ENCODE results near the gene KIF12. TPM values are rescaled to one million over a fixed set of nuclear protein-coding genes. Genes with fewer than 3 reads are reported as not detected.
A peak's percentile ranks its signal among the peaks of the same experiment; 100 is the strongest.

The KIF12 gene
- total and polyA plus RNA-seq, 12 donors: 0.10 to 0.56 (median 0.30) TPM; not detected in 6

DNA sequence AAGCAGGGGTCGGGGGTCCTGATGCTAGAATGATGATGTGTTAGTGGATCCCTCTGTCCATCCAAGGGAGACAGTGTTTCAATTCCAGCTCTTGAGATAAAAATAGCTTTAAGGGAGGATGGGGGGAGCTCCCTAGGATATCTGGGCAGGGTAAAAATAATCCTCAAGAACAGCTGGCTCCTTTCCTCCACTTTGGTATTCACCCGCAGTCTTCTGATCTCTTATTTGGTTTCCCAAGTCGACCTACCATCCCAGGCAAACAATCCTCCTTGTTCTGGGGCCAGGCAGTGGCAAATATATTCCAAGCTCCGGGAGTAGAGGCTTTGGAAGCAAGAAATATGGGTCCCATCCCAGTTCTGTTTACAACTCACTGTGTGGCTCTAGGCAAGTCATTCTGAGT, 41.8 kb upstream of the KIF12 start:
- intact Hi-C loops (cut with DNase I): no loop called here
- no peaks in the 10 kb centered on the region for H3K9me3 ChIP-seq (replicated peaks in 1 of 3)
- H3K4me1 ChIP-seq (replicated peaks in 1 of 2): no peaks in the 10 kb centered on the region
- H3K27ac ChIP-seq: no peak overlapping the region
- no peak for DNase-seq
- H3K4me3 ChIP-seq: no peak overlapping the region
- no peaks in the 10 kb centered on the region for H3K27me3 ChIP-seq
- no peaks in the 10 kb centered on the region for H3K36me3 ChIP-seq (replicated peaks in 1 of 2)
- 68 to 74% (median 71%) methylated on average over 4 of the region's 4 CpGs for WGBS, 4 donors
- TF ChIP-seq, protein P1, sequence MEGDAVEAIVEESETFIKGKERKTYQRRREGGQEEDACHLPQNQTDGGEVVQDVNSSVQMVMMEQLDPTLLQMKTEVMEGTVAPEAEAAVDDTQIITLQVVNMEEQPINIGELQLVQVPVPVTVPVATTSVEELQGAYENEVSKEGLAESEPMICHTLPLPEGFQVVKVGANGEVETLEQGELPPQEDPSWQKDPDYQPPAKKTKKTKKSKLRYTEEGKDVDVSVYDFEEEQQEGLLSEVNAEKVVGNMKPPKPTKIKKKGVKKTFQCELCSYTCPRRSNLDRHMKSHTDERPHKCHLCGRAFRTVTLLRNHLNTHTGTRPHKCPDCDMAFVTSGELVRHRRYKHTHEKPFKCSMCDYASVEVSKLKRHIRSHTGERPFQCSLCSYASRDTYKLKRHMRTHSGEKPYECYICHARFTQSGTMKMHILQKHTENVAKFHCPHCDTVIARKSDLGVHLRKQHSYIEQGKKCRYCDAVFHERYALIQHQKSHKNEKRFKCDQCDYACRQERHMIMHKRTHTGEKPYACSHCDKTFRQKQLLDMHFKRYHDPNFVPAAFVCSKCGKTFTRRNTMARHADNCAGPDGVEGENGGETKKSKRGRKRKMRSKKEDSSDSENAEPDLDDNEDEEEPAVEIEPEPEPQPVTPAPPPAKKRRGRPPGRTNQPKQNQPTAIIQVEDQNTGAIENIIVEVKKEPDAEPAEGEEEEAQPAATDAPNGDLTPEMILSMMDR (IDR thresholded peaks at IDR 0.05): no peak
- no peak for TF ChIP-seq POLR2A (IDR thresholded peaks at IDR 0.05)

DNA sequence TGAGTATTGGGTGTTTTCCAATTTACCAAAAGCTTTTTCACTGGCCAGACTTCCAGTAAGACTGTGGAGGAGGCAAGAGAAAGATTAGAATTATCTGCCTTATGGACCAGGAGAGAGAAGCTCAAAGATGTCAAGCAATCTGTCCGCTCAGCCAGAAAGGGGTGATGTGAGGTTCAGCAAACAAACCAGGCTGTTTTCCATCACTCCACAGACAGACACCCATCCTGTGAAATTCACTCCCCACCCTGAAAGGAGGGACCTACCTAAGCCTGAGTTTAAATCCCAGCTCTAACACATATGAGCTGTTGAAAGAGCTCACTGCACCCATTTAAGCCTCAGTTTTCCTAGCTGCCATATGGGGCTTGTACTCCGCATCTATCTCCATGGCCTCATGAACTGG, 41.3 kb upstream of the KIF12 start:
- no peak overlapping the region for H3K27ac ChIP-seq
- H3K9me3 ChIP-seq (replicated peaks in 1 of 3): no peaks in the 10 kb centered on the region
- H3K36me3 ChIP-seq (replicated peaks in 1 of 2): no peaks in the 10 kb centered on the region
- no peaks in the 10 kb centered on the region for H3K4me1 ChIP-seq (replicated peaks in 1 of 2)
- H3K4me3 ChIP-seq: no peak overlapping the region
- DNase-seq: no peak
- TF ChIP-seq, protein P1 (IDR thresholded peaks at IDR 0.05): no peak
- TF ChIP-seq POLR2A (IDR thresholded peaks at IDR 0.05): no peak
- 89 to 100% (median 92%) methylated on average over 2 of the region's 2 CpGs for WGBS, 4 donors
- H3K27me3 ChIP-seq: no peaks in the 10 kb centered on the region
- intact Hi-C loops (cut with DNase I): no loop called here

DNA sequence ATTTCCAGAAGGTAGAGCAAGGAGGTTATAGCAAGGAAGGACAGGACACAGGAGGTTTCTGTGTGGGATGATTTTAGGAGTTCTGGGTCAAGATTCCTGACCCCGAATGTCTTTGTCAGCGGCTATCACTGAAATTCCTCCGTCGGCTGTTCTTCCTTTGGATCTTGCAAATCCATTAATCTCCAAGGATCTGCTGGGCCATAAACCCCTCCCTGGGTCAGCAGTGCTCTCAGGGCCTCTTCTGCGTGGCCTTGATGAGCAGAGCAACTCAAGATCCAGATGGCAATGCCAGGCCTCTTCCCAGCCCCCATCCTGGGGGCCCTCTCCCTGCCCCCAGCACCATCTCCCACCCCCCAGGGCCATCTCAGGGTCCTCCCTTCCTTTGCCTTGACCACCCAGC, 40.0 kb upstream of the KIF12 start:
- H3K36me3 ChIP-seq (replicated peaks in 1 of 2): no peaks in the 10 kb centered on the region
- intact Hi-C loops (cut with DNase I): no loop called here
- no peak for DNase-seq
- H3K4me3 ChIP-seq: no peak overlapping the region
- peak overlapping the region in 2 of 5 donors; percentile 26 to 61 for H3K27ac ChIP-seq
- H3K4me1 ChIP-seq (replicated peaks in 1 of 2): no peaks in the 10 kb centered on the region
- H3K27me3 ChIP-seq: no peaks in the 10 kb centered on the region
- 75 to 92% (median 83%) methylated on average over 5 of the region's 5 CpGs for WGBS, 4 donors
- H3K9me3 ChIP-seq (replicated peaks in 1 of 3): no peaks in the 10 kb centered on the region
- TF ChIP-seq, protein P1 (IDR thresholded peaks at IDR 0.05): no peak
- no peak for TF ChIP-seq POLR2A (IDR thresholded peaks at IDR 0.05)

DNA sequence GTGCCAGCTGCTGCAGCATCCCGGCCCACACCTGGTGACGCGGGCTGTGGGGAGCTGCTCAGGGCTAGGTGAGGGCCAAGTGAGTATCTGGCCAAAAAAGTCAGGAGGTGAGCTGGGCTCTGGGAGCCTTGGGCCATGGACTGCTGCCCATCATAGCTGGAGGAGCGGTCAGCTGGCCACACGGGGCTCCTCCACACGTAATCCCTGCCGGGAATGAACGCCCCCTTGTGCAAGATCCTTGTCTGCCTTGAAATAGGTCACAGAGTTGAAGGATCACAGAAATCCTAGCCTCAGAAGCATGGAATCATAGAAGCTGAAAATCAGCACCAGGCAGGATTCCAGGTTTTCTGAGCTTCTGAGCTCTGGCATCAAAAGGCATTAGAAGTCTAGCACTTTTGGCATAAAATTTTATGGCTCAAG, 39.5 kb upstream of the KIF12 start:
- DNase-seq: peak in 5 of 7 donors; percentile 32 to 62 (median 42)
- no peaks in the 10 kb centered on the region for H3K27me3 ChIP-seq
- no peak overlapping the region for H3K4me3 ChIP-seq
- H3K4me1 ChIP-seq (replicated peaks in 1 of 2): no peaks in the 10 kb centered on the region
- peak overlapping the region in 2 of 5 donors; percentile 45 to 63 for H3K27ac ChIP-seq
- H3K9me3 ChIP-seq (replicated peaks in 1 of 3): no peaks in the 10 kb centered on the region
- H3K36me3 ChIP-seq (replicated peaks in 1 of 2): no peaks in the 10 kb centered on the region
- WGBS, 4 donors: 79 to 100% (median 92%) methylated on average over 2 to 8 of the region's 8 CpGs
- intact Hi-C loops (cut with DNase I): no loop called here
- TF ChIP-seq, protein P1 (IDR thresholded peaks at IDR 0.05): no peak
- no peak for TF ChIP-seq POLR2A (IDR thresholded peaks at IDR 0.05)
